Epithelial cell of esophagus (primary cell): ENCODE measurements around the gene TGM1.
"Not testable (repeated sequence)": the region's sequence is repeated elsewhere in the genome, so short reads cannot be mapped to it uniquely, and the experiment has no call there.

ENCODE experiments used
- DNase-seq: peaks from one replicate; pipeline ENCODE4 v3.0.0; 2010; ENCODE audit warnings: low read depth
- H3K4me3 ChIP-seq: 2 replicates; pipeline ENCODE4 v1.5.1; 2011; ENCODE audit warnings: mild to moderate bottlenecking, low read length, control low read depth
- TF ChIP-seq, protein P1 (sequence below): IDR thresholded peaks from 2 replicates; pipeline ENCODE4 v1.5.1; 2011; ENCODE audit warnings: low read depth, mild to moderate bottlenecking, low read length, control low read depth, inconsistent platforms; ENCODE audit not compliant: insufficient read depth; ENCODE audit errors: missing control alignments

TGM1 gene

DNA sequence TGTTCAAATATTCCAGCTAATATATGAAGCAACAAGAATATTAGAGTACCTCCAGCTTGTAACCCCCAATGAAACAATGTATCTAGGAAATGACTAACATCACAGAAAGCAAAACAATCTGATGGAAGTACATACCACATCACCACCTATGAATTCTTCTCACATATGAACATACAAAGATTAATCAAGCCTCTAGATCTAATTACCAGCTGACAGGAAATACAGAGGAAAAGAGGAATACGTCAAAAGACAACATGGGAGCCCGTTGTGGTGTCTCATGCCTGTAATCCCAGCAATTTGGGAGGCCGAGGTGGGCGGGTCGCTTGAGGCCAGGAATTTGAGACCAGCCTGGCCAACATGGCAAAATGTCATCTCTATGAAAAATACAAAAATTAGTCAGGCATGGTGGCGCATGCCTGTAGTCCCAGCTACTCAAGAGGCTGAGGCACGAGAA lies 38.3 kb downstream of the TGM1 start:
- peak; percentile 86 for DNase-seq

DNA sequence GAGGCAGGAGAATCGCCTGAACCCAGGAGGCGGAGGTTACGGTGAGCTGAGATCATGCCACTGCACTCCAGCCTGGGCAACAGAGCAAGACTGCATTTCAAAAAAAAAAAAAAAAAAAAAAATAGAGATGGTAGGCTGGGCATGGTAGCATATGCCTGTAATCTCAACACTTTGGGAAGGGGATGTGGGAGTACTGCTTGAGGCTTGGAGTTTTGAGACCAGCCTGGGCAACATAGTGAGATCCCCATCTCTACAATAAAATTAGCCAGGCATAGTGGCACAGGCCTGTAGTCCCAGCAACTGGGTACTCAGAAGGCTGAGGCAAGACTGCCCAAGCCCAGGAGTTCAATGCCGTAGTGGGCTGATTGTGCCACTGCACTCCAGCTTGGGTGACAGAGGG lies 40.0 kb downstream of the TGM1 start:
- DNase-seq, H3K4me3 ChIP-seq: not testable (repeated sequence)

More for the DNA sequence above, 38.3 kb downstream of the TGM1 start:
- H3K4me3 ChIP-seq: no peak overlapping the region
- TF ChIP-seq, protein P1, sequence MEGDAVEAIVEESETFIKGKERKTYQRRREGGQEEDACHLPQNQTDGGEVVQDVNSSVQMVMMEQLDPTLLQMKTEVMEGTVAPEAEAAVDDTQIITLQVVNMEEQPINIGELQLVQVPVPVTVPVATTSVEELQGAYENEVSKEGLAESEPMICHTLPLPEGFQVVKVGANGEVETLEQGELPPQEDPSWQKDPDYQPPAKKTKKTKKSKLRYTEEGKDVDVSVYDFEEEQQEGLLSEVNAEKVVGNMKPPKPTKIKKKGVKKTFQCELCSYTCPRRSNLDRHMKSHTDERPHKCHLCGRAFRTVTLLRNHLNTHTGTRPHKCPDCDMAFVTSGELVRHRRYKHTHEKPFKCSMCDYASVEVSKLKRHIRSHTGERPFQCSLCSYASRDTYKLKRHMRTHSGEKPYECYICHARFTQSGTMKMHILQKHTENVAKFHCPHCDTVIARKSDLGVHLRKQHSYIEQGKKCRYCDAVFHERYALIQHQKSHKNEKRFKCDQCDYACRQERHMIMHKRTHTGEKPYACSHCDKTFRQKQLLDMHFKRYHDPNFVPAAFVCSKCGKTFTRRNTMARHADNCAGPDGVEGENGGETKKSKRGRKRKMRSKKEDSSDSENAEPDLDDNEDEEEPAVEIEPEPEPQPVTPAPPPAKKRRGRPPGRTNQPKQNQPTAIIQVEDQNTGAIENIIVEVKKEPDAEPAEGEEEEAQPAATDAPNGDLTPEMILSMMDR: no peak

DNA sequence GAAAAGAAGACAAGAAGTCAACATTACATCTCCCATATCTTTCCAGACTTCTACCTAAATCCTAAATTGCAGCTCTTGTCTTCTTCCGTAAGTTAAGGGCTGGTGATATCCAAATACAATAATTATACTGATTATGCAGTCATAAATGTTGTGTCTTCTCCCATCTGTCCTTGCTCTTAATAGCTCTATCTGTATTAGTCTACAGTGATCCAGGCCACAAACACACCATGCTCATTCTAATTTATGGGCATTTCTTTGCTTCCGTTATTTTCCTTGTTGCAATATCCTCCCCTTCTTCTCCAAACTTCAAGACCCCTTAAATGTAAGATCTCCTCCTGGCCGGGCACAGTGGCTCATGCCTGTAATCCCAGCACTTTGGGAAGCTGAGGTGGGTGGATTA lies 43.5 kb downstream of the TGM1 start:
- no peak overlapping the region for H3K4me3 ChIP-seq
- TF ChIP-seq, protein P1: no peak
- no peak for DNase-seq

DNA sequence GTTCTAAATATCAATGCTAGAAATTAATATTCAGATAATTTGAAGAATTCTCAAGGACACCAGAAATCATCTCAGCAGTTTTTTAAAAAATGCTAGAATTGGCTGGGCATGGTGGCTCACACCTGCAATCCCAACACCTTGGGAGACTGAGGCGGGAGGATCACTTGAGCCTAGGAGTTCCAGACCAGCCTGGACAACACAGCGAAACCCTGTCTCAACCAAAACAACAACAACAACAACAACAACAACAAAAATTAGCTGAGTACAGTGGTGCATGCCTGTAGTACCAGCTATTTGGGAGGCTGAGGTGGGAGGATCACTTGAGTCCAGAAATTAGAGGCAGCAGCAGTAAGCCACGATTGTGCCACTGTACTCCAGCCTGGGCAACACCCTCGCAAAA lies 43.9 kb downstream of the TGM1 start:
- no peak for DNase-seq

DNA sequence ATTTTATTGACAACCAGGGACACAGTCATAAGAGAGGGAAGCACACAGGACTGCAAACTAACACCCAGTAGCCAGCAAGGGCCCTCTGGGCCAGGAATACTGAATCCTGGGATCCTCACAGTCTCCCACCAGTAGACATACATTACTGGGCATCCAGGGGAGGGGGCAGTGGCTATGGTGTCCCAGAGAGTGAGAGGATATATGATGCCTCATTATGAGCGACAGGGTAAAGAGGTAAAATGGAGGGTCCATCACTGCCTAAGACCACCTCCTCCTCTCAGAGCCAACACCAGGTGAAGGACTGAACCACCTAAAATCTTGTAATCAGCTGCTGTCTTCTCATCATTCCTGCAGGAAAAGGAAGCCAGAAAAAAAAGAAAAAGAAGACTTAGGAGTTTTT lies 46.1 kb downstream of the TGM1 start:
- H3K4me3 ChIP-seq: not testable (repeated sequence)

More for the DNA sequence above, 43.9 kb downstream of the TGM1 start:
- no peak overlapping the region for H3K4me3 ChIP-seq
- TF ChIP-seq, protein P1: no peak

DNA sequence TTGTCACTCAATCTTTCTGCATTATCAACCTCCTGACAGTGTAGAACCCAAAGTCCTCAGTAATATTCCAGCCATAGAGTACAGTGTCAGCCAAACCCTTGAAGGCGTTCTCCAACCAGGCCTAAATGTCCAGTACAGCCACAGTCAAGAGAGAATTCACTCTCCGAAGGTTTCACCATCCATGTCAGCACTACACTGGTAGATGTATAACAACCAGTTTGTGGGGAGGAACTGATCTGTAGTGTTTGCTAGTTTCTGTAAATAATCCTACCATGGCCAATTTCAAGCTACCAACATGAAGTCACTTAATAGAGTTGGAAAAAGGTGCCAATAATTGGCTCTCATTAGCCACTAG lies 46.7 kb downstream of the TGM1 start:
- DNase-seq: no peak
- TF ChIP-seq, protein P1: no peak
- H3K4me3 ChIP-seq: no peak overlapping the region

More for the DNA sequence above, 46.1 kb downstream of the TGM1 start:
- not testable (repeated sequence) for DNase-seq

DNA sequence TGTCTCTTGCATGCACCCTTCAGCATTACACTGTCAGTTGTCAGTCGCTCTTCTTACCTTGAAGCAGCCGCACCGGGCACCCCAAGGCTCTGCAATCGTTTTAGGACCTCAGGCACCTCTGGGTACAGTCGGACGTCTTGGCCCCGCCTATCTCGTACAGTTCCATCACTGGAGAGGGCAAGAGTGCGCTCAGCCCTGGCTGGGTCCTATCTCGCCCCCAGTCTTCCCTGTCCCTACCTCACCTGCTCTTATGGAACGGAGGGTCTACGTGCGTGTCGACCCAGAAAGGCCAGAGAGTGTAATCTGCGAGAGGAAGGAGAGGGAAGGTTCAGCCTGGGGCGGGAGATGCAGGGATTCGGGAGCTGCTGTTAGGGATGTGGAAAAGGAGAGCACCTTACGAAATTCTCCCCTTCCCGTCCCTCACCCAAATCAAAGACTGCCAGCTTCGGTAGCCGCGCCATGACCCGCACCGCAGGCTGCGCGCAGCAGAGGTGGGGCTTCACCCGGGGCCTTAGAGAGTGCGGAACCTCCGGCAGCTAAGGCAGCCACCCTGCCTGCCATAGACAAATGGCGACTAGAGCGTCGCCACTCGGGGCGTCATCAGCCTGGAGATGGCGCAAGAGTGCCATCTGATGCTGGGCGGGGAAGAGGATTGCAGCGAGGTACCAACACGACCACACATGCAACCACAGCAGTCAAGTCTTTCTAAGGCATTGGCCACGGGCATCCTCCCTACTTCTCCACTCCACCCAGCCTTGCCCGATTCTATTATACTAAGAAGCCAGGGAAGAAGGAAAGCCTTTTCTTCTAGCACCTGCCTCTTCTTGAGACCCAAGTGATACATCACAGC lies 47.3 kb downstream of the TGM1 start, which contains the start of gene MDP1:
TSS of gene MDP1 (minus strand) at position 572 of the 850 bp plus-strand sequence. CDS start at position 461, 111 bp downstream.
- DNase-seq: peak; percentile 91
- H3K4me3 ChIP-seq: peak within 1 kb of the TSS; percentile 64
- TF ChIP-seq, protein P1: peak; percentile 54
